Measurements from ENCODE around the gene RAB11FIP5.

RAB11FIP5 gene

GRCh38 chr2:73033766-73034381 lies 78.9 kb downstream of the RAB11FIP5 start:
- no peak overlapping the region for H3K27ac ChIP-seq (ENCODE audit: low read depth, low read length)
- H4K8ac ChIP-seq (ENCODE audit: low read depth, low read length): no peak overlapping the region
- DNase-seq: no peak
- H3K23ac ChIP-seq (ENCODE audit: low read length): no peak overlapping the region
- no CpG with 5 or more reads among the region's 5 CpGs for WGBS (ENCODE audit: extremely low coverage, insufficient coverage, low lambda C conversion rate)
- no peak overlapping the region for H3K18ac ChIP-seq (ENCODE audit: low read length)
- no peak overlapping the region for H3K4me3 ChIP-seq (ENCODE audit: low read length)
- no peak overlapping the region for H2AK5ac ChIP-seq (ENCODE audit: low read length)
- H2BK15ac ChIP-seq (replicated peaks; ENCODE audit: low read depth): no peak overlapping the region
- H3K79me1 ChIP-seq (ENCODE audit: low read length): peaks cover 1% of the 10 kb centered on the region
- H3K56ac ChIP-seq (ENCODE audit: low read length): no peak overlapping the region
- no peaks in the 10 kb centered on the region for H3K27me3 ChIP-seq (ENCODE audit: insufficient read depth, low read length, poor library complexity)
- no peak overlapping the region for H3K9ac ChIP-seq (ENCODE audit: low read length)
- H4K5ac ChIP-seq (ENCODE audit: low read length): no peak overlapping the region
- peaks cover 3% of the 10 kb centered on the region for H3K4me1 ChIP-seq (ENCODE audit: control insufficient read depth, low read depth, low read length)
- H3K4ac ChIP-seq (ENCODE audit: low read depth, low read length): no peak overlapping the region
- H2BK5ac ChIP-seq (ENCODE audit: low read length): no peak overlapping the region
- no peaks in the 10 kb centered on the region for H3K36me3 ChIP-seq (ENCODE audit: control insufficient read depth, insufficient read depth, low read length)
- H3K79me2 ChIP-seq (ENCODE audit: control insufficient read depth, insufficient read depth, low read length): no peaks in the 10 kb centered on the region
- H3K4me2 ChIP-seq (ENCODE audit: low read length): no peak overlapping the region
- H2BK120ac ChIP-seq (ENCODE audit: low read depth, low read length): no peak overlapping the region

- Histone ChIP-seq H3K23ac (ENCODE audit: low read length) (no peak overlapping the region), H3K4me1 (ENCODE audit: control insufficient read depth, low read depth, low read length) (peaks cover 3% of the 10 kb centered on the region), H4K5ac (ENCODE audit: low read length) (no peak overlapping the region), H3K27ac (ENCODE audit: low read depth, low read length) (no peak overlapping the region), H3K4me3 (ENCODE audit: low read length) (no peak overlapping the region), H3K18ac (ENCODE audit: low read length) (no peak overlapping the region), H4K8ac (ENCODE audit: low read depth, low read length) (no peak overlapping the region), H3K9ac (ENCODE audit: low read length) (no peak overlapping the region), H3K4me2 (ENCODE audit: low read length) (no peak overlapping the region), H3K79me1 (ENCODE audit: low read length) (peaks cover 1% of the 10 kb centered on the region), H3K4ac (ENCODE audit: low read depth, low read length) (no peak overlapping the region), H3K56ac (ENCODE audit: low read length) (no peak overlapping the region), H3K36me3 (ENCODE audit: control insufficient read depth, insufficient read depth, low read length) (no peaks in the 10 kb centered on the region), H2BK120ac (ENCODE audit: low read depth, low read length) (no peak overlapping the region), H3K79me2 (ENCODE audit: control insufficient read depth, insufficient read depth, low read length) (no peaks in the 10 kb centered on the region), H2BK5ac (ENCODE audit: low read length) (no peak overlapping the region), H2BK15ac (replicated peaks; ENCODE audit: low read depth) (no peak overlapping the region), H3K27me3 (ENCODE audit: insufficient read depth, low read length, poor library complexity) (no peaks in the 10 kb centered on the region), H2AK5ac (ENCODE audit: low read length) (no peak overlapping the region)
- no CpG with 5 or more reads among the region's 1 CpG for WGBS (ENCODE audit: extremely low coverage, insufficient coverage, low lambda C conversion rate)
- DNase-seq: peak; percentile 22
These were observed 79.5 kb downstream of the RAB11FIP5 start for GRCh38 chr2:73033142-73033765.

- Histone ChIP-seq H2BK15ac (replicated peaks; ENCODE audit: low read depth) (no peak overlapping the region), H3K9ac (ENCODE audit: low read length) (no peak overlapping the region), H3K27ac (ENCODE audit: low read depth, low read length) (no peak overlapping the region), H3K79me1 (ENCODE audit: low read length) (peaks cover 1% of the 10 kb centered on the region), H2BK5ac (ENCODE audit: low read length) (no peak overlapping the region), H3K56ac (ENCODE audit: low read length) (no peak overlapping the region), H2AK5ac (ENCODE audit: low read length) (no peak overlapping the region), H3K4me1 (ENCODE audit: control insufficient read depth, low read depth, low read length) (peaks cover 3% of the 10 kb centered on the region), H3K36me3 (ENCODE audit: control insufficient read depth, insufficient read depth, low read length) (no peaks in the 10 kb centered on the region), H4K5ac (ENCODE audit: low read length) (no peak overlapping the region), H4K8ac (ENCODE audit: low read depth, low read length) (no peak overlapping the region), H3K4me2 (ENCODE audit: low read length) (no peak overlapping the region), H3K79me2 (ENCODE audit: control insufficient read depth, insufficient read depth, low read length) (no peaks in the 10 kb centered on the region), H3K27me3 (ENCODE audit: insufficient read depth, low read length, poor library complexity) (no peaks in the 10 kb centered on the region), H3K18ac (ENCODE audit: low read length) (no peak overlapping the region), H3K23ac (ENCODE audit: low read length) (no peak overlapping the region), H3K4me3 (ENCODE audit: low read length) (no peak overlapping the region), H2BK120ac (ENCODE audit: low read depth, low read length) (no peak overlapping the region), H3K4ac (ENCODE audit: low read depth, low read length) (no peak overlapping the region)
- WGBS (ENCODE audit: extremely low coverage, insufficient coverage, low lambda C conversion rate): no CpG with 5 or more reads among the region's 5 CpGs
- no peak for DNase-seq
These were observed 80.0 kb downstream of the RAB11FIP5 start for GRCh38 chr2:73032702-73033097.

- no CpG with 5 or more reads among the region's 10 CpGs for WGBS (ENCODE audit: extremely low coverage, insufficient coverage, low lambda C conversion rate)
- no peak overlapping the region for H2BK5ac ChIP-seq (ENCODE audit: low read length)
- H4K8ac ChIP-seq (ENCODE audit: low read depth, low read length): no peak overlapping the region
- peaks cover 1% of the 10 kb centered on the region for H3K79me1 ChIP-seq (ENCODE audit: low read length)
- no peak overlapping the region for H3K56ac ChIP-seq (ENCODE audit: low read length)
- H3K4me3 ChIP-seq (ENCODE audit: low read length): no peak overlapping the region
- H3K4ac ChIP-seq (ENCODE audit: low read depth, low read length): no peak overlapping the region
- H3K36me3 ChIP-seq (ENCODE audit: control insufficient read depth, insufficient read depth, low read length): no peaks in the 10 kb centered on the region
- H3K27ac ChIP-seq (ENCODE audit: low read depth, low read length): no peak overlapping the region
- H4K5ac ChIP-seq (ENCODE audit: low read length): no peak overlapping the region
- no peak overlapping the region for H3K9ac ChIP-seq (ENCODE audit: low read length)
- no peaks in the 10 kb centered on the region for H3K79me2 ChIP-seq (ENCODE audit: control insufficient read depth, insufficient read depth, low read length)
- H3K27me3 ChIP-seq (ENCODE audit: insufficient read depth, low read length, poor library complexity): no peaks in the 10 kb centered on the region
- no peak overlapping the region for H2AK5ac ChIP-seq (ENCODE audit: low read length)
- H2BK120ac ChIP-seq (ENCODE audit: low read depth, low read length): no peak overlapping the region
- DNase-seq: no peak
- no peak overlapping the region for H3K23ac ChIP-seq (ENCODE audit: low read length)
- no peak overlapping the region for H2BK15ac ChIP-seq (replicated peaks; ENCODE audit: low read depth)
- peaks cover 3% of the 10 kb centered on the region for H3K4me1 ChIP-seq (ENCODE audit: control insufficient read depth, low read depth, low read length)
- H3K4me2 ChIP-seq (ENCODE audit: low read length): no peak overlapping the region
- no peak overlapping the region for H3K18ac ChIP-seq (ENCODE audit: low read length)
These were observed 80.7 kb downstream of the RAB11FIP5 start for GRCh38 chr2:73031725-73032701.

GRCh38 chr2:73031095-73031678 lies 81.6 kb downstream of the RAB11FIP5 start:
- Histone ChIP-seq H2BK5ac (ENCODE audit: low read length) (no peak overlapping the region), H3K36me3 (ENCODE audit: control insufficient read depth, insufficient read depth, low read length) (no peaks in the 10 kb centered on the region), H4K5ac (ENCODE audit: low read length) (no peak overlapping the region), H2BK120ac (ENCODE audit: low read depth, low read length) (no peak overlapping the region), H3K27me3 (ENCODE audit: insufficient read depth, low read length, poor library complexity) (no peaks in the 10 kb centered on the region), H3K9ac (ENCODE audit: low read length) (no peak overlapping the region), H2BK15ac (replicated peaks; ENCODE audit: low read depth) (no peak overlapping the region), H3K4me1 (ENCODE audit: control insufficient read depth, low read depth, low read length) (no peaks in the 10 kb centered on the region), H3K4me2 (ENCODE audit: low read length) (no peak overlapping the region), H3K4ac (ENCODE audit: low read depth, low read length) (no peak overlapping the region), H3K27ac (ENCODE audit: low read depth, low read length) (no peak overlapping the region), H3K79me2 (ENCODE audit: control insufficient read depth, insufficient read depth, low read length) (no peaks in the 10 kb centered on the region), H3K79me1 (ENCODE audit: low read length) (peaks cover 1% of the 10 kb centered on the region), H3K18ac (ENCODE audit: low read length) (no peak overlapping the region), H3K23ac (ENCODE audit: low read length) (no peak overlapping the region), H3K56ac (ENCODE audit: low read length) (no peak overlapping the region), H2AK5ac (ENCODE audit: low read length) (no peak overlapping the region), H3K4me3 (ENCODE audit: low read length) (no peak overlapping the region), H4K8ac (ENCODE audit: low read depth, low read length) (no peak overlapping the region)
- DNase-seq: no peak
- WGBS (ENCODE audit: extremely low coverage, insufficient coverage, low lambda C conversion rate): no CpG with 5 or more reads among the region's 3 CpGs
